Activated naive CD4-positive, alpha-beta T cell treated with anti-CD3 and anti-CD28 coated beads, Interleukin-2, amount 10 ng/mL, durations not matched to agents 7 days and 5 days (primary cell): ENCODE measurements around the gene FLT3LG.
"Not testable (repeated sequence)": the region's sequence is repeated elsewhere in the genome, so short reads cannot be mapped to it uniquely, and the experiment has no call there.

ENCODE experiments used
- CTCF ChIA-PET: fragments of 350-600 bp; sonication (Branson Sonifier 250); formaldehyde crosslinking; loops from one replicate; lab custom pipeline; 2021; ENCODE audit warnings: antibody characterized with exemption; lab: Charles Lee
- DNase-seq: peaks from one replicate; pipeline ENCODE4 v3.0.0-alpha.2; 2020
- H3K27ac Mint-ChIP-seq: one replicate; pipeline ENCODE4 v1.8.0; 2021; ENCODE audit warnings: mild to moderate bottlenecking, moderate library complexity, mixed read lengths
- H3K27me3 Mint-ChIP-seq: one replicate; pipeline ENCODE4 v1.8.0; 2021; ENCODE audit warnings: mild to moderate bottlenecking, mixed read lengths
- H3K36me3 Mint-ChIP-seq: one replicate; pipeline ENCODE4 v1.8.0; 2021; ENCODE audit warnings: mixed read lengths
- H3K4me1 Mint-ChIP-seq: one replicate; pipeline ENCODE4 v1.8.0; 2021; ENCODE audit warnings: mixed read lengths
- H3K4me3 Mint-ChIP-seq: one replicate; pipeline ENCODE4 v1.8.0; 2021; ENCODE audit warnings: mild to moderate bottlenecking, moderate library complexity, mixed read lengths
- H3K9me3 Mint-ChIP-seq: one replicate; pipeline ENCODE4 v1.8.0; 2021; ENCODE audit warnings: mixed read lengths

FLT3LG gene

DNA sequence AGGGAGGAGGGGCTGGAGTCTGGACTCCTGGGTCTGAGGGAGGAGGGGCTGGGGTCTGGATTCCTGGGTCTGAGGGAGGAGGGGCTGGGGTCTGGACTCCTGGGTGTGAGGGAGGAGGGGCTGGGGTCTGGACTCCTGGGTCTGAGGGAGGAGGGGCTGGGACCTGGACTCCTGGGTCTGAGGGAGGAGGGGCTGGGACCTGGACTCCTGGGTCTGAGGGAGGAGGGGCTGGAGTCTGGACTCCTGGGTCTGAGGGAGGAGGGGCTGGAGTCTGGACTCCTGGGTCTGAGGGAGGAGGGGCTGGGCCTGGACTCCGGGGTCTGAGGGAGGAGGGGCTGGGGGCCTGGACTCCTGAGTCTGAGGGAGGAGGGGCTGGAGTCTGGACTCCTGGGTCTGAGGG, 12.9 kb upstream of the FLT3LG start:
- H3K4me3 Mint-ChIP-seq, H3K9me3 Mint-ChIP-seq, H3K27ac Mint-ChIP-seq, CTCF ChIA-PET, DNase-seq, H3K27me3 Mint-ChIP-seq: not testable (repeated sequence)
- peaks cover 36% of the 10 kb centered on the region for H3K36me3 Mint-ChIP-seq
- peaks cover 16% of the 10 kb centered on the region for H3K4me1 Mint-ChIP-seq

DNA sequence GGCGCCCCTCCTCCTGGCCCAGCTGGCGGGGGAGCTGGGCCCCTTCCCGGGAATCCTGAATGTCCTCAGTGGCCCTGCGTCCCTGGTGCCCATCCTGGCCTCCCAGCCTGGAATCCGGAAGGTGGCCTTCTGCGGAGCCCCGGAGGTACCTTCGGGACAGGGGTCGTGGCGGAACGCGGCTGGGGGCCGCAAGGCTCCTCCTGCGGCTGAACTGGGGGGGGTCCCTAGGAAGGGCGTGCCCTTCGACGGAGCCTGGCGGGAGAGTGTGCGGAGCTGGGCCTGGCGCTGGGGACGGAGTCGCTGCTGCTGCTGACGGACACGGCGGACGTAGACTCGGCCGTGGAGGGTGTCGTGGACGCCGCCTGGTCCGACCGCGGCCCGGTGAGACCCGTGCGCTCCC, 12.4 kb upstream of the FLT3LG start:
- Mint-ChIP-seq H3K9me3 (no peaks in the 10 kb centered on the region), H3K4me3 (no peak overlapping the region), H3K4me1 (peaks cover 12% of the 10 kb centered on the region), H3K27me3 (no peaks in the 10 kb centered on the region), H3K27ac (no peak overlapping the region), H3K36me3 (peaks cover 33% of the 10 kb centered on the region)
- CTCF ChIA-PET: no interaction called here
- no peak for DNase-seq

DNA sequence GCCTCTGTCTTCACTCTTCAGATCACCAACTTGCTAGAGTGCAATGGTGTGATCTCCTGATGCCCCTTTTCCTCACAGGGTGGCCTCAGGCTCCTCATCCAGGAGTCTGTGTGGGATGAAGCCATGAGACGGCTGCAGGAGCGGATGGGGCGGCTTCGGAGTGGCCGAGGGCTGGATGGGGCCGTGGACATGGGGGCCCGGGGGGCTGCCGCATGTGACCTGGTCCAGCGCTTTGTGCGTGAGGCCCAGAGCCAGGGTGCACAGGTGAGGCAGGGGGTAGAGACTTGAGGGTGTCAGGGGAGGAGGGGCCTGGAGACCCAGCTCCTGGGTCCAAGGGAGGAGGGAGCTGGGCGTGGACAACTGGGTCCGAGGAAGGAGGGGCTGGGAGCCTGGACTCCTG, 11.5 kb upstream of the FLT3LG start:
- Mint-ChIP-seq H3K36me3 (peaks cover 29% of the 10 kb centered on the region), H3K27ac (peak overlapping the region; percentile 4), H3K9me3 (no peaks in the 10 kb centered on the region), H3K4me1 (peaks cover 7% of the 10 kb centered on the region), H3K27me3 (no peaks in the 10 kb centered on the region), H3K4me3 (no peak overlapping the region)
- no peak for DNase-seq
- CTCF ChIA-PET: no interaction called here

DNA sequence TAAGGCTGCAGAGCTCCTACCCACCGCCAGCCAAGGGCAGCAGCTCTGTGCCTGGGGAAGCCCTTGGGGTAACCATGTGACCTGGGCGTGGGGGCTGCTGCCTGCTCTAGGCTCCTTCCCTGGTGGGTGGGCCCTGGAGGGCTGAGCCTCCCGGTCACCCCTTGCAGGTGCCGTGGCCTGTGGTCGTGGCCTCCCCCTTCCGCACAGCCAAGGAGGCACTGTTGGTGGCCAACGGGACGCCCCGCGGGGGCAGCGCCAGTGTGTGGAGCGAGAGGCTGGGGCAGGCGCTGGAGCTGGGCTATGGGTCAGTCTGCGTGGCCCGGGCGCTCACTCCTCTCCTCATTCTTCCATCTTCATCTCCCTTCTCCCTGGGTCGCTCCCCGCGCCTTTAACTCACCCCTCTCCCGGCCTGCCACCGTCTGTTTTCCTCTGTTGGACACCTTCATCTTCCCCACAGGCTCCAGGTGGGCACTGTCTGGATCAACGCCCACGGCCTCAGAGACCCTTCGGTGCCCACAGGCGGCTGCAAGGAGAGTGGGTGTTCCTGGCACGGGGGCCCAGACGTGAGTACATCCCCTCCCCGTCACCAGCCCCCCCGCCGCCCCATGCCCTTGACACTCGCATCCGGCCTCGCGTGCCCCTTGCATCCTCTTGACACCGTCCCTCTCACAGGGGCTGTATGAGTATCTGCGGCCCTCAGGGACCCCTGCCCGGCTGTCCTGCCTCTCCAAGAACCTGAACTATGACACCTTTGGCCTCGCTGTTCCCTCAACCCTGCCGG, 9.9 kb upstream of the FLT3LG start:
- peak overlapping the region; percentile 28 for H3K27ac Mint-ChIP-seq
- no peaks in the 10 kb centered on the region for H3K27me3 Mint-ChIP-seq
- CTCF ChIA-PET: interaction anchor here (1.6 kb wide), 1 partner anchor 9 kb away, joined by 5 read pairs; no protein-coding TSS in a partner anchor
- peaks cover 28% of the 10 kb centered on the region for H3K36me3 Mint-ChIP-seq
- peaks cover 18% of the 10 kb centered on the region for H3K4me1 Mint-ChIP-seq
- H3K4me3 Mint-ChIP-seq: no peak overlapping the region
- DNase-seq: no peak
- no peaks in the 10 kb centered on the region for H3K9me3 Mint-ChIP-seq

DNA sequence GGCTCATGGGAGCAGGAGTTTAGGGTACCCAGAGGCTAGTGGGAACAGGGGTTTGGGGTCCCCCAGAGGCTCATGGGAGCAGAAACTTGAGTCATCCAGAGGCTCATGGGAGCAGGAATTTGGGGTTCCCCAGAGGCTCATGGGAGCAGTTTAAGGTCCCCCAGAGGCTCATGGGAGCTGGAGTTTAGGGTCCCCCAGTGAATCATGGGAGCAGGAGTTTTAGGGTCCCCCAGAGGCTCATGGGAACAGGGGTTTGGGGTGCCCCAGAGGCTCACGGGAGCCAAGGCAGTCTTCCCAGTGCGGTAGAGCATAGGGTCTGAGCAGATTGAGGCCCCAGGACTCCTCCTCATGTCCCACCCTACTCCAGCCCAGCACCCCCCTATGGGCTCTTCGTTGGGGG, 8.6 kb upstream of the FLT3LG start:
- H3K27me3 Mint-ChIP-seq: no peaks in the 10 kb centered on the region
- CTCF ChIA-PET: interaction anchor here (1.6 kb wide), 1 partner anchor 8 kb away, joined by 5 read pairs; no protein-coding TSS in a partner anchor
- no peak for DNase-seq
- peaks cover 28% of the 10 kb centered on the region for H3K4me1 Mint-ChIP-seq
- peaks cover 19% of the 10 kb centered on the region for H3K36me3 Mint-ChIP-seq
- H3K9me3 Mint-ChIP-seq: no peaks in the 10 kb centered on the region
- no peak overlapping the region for H3K4me3 Mint-ChIP-seq
- H3K27ac Mint-ChIP-seq: peak overlapping the region; percentile 19

DNA sequence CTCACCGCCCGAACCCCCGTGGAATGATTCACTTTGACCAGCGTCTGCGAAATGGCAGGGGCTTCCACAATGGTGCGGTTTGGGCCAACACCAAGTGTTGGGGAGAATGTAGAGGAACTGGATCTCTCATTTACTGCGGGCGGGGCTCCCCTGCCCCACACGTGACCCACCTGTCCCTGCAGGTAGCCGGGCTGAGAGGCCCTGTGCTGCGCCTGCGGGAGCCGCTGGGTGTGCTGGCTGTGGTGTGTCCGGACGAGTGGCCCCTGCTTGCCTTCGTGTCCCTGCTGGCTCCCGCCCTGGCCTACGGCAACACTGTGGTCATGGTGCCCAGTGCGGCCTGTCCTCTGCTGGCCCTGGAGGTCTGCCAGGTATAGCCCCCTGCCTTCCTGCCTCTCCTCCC, 5.8 kb upstream of the FLT3LG start:
- Mint-ChIP-seq H3K36me3 (peaks cover 14% of the 10 kb centered on the region), H3K4me3 (no peak overlapping the region), H3K9me3 (no peaks in the 10 kb centered on the region), H3K27me3 (no peaks in the 10 kb centered on the region), H3K27ac (peak overlapping the region; percentile 99), H3K4me1 (peaks cover 52% of the 10 kb centered on the region)
- CTCF ChIA-PET: no interaction called here
- DNase-seq: no peak

DNA sequence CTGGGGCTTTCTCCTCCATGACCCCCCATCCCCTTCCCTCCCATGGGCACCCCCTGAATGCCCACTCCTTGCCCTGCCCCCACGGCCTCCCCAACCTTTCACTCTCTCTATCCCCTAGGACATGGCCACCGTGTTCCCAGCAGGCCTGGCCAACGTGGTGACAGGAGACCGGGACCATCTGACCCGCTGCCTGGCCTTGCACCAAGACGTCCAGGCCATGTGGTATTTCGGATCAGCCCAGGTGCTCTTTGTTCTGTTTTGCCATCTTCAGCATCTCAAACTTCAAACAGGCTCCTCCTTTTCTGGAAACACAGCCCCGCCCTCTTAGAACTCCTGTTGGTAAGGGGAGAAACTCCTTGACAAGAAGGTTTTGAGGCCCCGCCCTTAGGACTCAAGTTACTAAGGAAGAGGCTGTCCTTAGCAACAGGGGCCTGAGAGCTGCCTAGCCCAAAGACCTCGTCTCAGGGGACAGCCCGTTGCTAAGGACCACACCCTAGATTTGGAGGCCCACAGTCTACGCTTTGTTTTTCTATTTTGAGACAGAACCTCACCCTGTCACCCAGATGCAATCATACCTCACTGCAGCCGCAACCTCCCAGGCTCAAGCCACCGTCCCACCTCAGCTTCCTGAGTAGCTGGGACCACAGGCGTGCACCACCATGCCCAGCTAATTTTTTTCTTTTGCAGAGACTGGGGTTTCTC, 5.1 kb upstream of the FLT3LG start:
- peak; percentile 97 for DNase-seq
- Mint-ChIP-seq H3K36me3 (peaks cover 14% of the 10 kb centered on the region), H3K27me3 (peaks cover under 1% of the 10 kb centered on the region), H3K4me1 (peaks cover 58% of the 10 kb centered on the region), H3K27ac (peak overlapping the region; percentile 99), H3K9me3 (no peaks in the 10 kb centered on the region), H3K4me3 (peak overlapping the region; percentile 71)
- CTCF ChIA-PET: interaction anchor here (0.9 to 2.7 kb wide), 6 partner anchors 10 to 212 kb away, joined by 3 to 33 read pairs (median 10); partner anchors contain the start of genes ALDH16A1 and PIH1D1

DNA sequence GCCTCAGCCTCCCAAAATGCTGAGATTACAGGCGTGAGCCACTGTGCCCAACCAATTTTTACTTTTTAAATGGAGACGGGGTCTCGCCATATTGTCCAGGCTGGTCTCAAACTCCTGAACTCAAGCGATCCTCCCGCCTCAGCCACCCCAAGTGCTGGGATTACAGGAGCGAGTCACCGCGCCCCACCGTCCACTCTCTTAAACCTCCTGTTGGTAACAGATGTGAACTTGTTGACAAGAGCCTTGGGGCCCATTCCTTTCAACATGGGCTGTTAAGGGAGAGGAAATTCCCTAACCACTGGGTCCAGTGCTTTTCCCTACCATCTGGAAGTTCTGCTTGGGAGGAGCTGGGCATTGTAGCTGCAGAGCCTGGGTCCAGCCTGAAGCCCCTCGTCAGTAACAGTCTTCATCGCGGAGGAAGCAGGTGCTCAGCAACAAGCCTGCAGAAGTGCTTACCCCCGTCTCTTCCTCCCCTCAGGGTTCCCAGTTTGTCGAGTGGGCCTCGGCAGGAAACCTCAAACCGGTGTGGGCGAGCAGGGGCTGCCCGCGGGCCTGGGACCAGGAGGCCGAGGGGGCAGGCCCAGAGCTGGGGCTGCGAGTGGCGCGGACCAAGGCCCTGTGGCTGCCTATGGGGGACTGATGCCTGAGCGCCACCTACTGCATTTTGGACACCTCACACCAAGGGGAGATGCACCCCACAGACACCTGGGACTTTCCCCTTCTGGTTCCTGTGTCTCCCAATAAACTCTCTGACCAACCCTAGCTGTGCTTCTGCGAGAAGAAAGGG, 4.0 kb upstream of the FLT3LG start:
- H3K36me3 Mint-ChIP-seq: peaks cover 9% of the 10 kb centered on the region
- H3K9me3 Mint-ChIP-seq: no peaks in the 10 kb centered on the region
- peak; percentile 90 for DNase-seq
- CTCF ChIA-PET: interaction anchor here (0.7 to 2.7 kb wide), 19 partner anchors 11 to 243 kb away, joined by 3 to 33 read pairs (median 5); partner anchors contain the start of genes ALDH16A1 and PIH1D1
- peak overlapping the region; percentile 41 for H3K4me3 Mint-ChIP-seq
- H3K27me3 Mint-ChIP-seq: peaks cover 6% of the 10 kb centered on the region
- H3K27ac Mint-ChIP-seq: peak overlapping the region; percentile 99
- peaks cover 60% of the 10 kb centered on the region for H3K4me1 Mint-ChIP-seq

DNA sequence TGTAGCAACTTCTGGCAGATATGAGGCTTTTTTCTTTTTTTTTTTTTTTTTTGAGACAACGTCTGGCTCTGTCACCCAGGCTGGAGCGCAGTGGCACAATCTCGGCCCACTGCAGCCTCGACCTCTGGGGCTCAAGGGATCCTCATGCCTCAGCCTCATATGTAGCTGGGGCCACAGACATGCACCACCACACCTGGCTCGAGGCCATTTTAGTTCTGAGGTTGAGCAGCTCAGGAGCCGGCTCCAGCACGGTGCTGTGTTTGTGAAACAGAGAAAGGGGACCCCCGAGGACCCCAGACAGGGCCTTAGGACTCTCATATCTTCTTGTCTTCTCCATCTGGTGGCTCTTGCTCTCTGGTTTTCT, 3.4 kb upstream of the FLT3LG start:
- Mint-ChIP-seq H3K27ac (peak overlapping the region; percentile 99), H3K4me1 (peaks cover 62% of the 10 kb centered on the region), H3K4me3 (peak overlapping the region; percentile 41), H3K36me3 (peaks cover 12% of the 10 kb centered on the region), H3K27me3 (peaks cover 6% of the 10 kb centered on the region), H3K9me3 (no peaks in the 10 kb centered on the region)
- CTCF ChIA-PET: interaction anchor here (0.7 to 2.7 kb wide), 17 partner anchors 12 to 243 kb away, joined by 3 to 33 read pairs (median 5); partner anchors contain the start of genes ALDH16A1 and PIH1D1
- DNase-seq: no peak

DNA sequence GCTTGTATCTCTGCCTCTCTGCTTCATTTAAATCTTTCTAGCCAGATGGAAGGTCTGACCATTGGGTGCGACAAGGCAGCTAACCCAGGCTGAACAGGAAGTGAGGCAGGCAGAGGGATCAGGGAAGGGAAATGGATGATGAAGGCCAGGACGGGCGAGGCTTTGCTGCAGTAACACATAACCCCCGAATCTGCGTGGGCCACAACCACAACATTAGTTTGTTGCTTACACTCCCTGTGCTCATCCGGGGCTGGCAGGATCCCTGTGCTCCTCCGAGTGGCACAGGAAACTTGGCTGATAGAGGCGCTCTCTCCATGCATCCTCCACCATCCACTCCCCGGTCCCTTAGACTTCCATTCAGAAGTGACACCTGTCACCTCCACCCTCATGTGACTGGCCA, 1.1 kb upstream of the FLT3LG start:
- peak overlapping the region; percentile 89 for H3K4me3 Mint-ChIP-seq
- CTCF ChIA-PET: interaction anchor here (0.6 to 2.1 kb wide), 18 partner anchors 8 to 209 kb away, joined by 3 to 15 read pairs (median 4); partner anchors contain the start of genes ALDH16A1, PIH1D1 and RPL13A
- H3K27me3 Mint-ChIP-seq: peaks cover 6% of the 10 kb centered on the region
- peaks cover 23% of the 10 kb centered on the region for H3K36me3 Mint-ChIP-seq
- H3K9me3 Mint-ChIP-seq: no peaks in the 10 kb centered on the region
- no peak for DNase-seq
- H3K27ac Mint-ChIP-seq: peak overlapping the region; percentile 90
- peaks cover 68% of the 10 kb centered on the region for H3K4me1 Mint-ChIP-seq

DNA sequence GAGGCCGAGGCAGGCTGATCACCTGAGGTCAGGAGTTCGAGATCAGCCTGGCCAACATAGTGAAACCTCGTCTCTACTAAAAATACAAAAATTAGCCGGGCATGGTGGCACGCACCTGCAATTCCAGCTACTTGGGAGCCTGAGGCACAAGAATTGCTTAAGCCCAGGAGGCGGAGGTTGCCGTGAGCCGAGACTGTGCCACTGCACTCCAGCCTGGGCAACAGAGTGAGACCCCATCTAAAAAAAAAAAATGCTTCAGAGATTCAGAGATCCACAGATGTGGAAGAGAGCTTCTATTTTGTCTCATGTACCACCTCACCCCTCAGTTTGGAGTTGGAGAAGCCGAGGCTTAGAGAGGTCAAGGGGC, 531 bp upstream of the FLT3LG start:
- Mint-ChIP-seq H3K4me3 (peak overlapping the region; percentile 89), H3K4me1 (peaks cover 63% of the 10 kb centered on the region), H3K27ac (peak overlapping the region; percentile 90), H3K36me3 (peaks cover 23% of the 10 kb centered on the region)
- H3K27me3 Mint-ChIP-seq, DNase-seq, H3K9me3 Mint-ChIP-seq: not testable (repeated sequence)
- CTCF ChIA-PET: interaction anchor here (0.7 to 2.1 kb wide), 19 partner anchors 9 to 210 kb away, joined by 3 to 15 read pairs (median 4); partner anchors contain the start of genes ALDH16A1, PIH1D1 and RPL13A

DNA sequence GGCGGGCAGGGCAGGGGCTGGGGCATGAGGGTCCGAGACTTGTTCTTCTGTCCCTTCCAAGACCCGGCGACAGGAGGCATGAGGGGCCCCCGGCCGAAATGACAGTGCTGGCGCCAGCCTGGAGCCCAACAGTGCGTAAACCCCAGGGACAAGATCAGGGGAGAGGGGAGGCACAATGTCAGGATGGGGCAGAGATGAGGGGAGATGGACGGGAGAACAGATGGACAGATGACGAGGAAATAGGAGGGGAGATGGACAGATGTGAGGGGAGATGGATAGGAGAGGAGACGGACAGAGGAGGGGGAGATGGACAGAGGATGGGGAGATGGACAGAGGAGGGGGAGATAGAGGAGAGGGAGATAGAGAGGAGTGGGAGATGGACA, 518 bp downstream of the FLT3LG start:
- CTCF ChIA-PET: interaction anchor here (2.1 kb wide), 2 partner anchors 14 to 68 kb away, joined by 4 to 9 read pairs; partner anchors contain the start of gene RPL13A
- Mint-ChIP-seq H3K36me3 (peaks cover 23% of the 10 kb centered on the region), H3K4me1 (peaks cover 58% of the 10 kb centered on the region), H3K9me3 (no peaks in the 10 kb centered on the region), H3K4me3 (peak overlapping the region; percentile 89), H3K27ac (peak overlapping the region; percentile 90), H3K27me3 (peaks cover 6% of the 10 kb centered on the region)
- DNase-seq: no peak

DNA sequence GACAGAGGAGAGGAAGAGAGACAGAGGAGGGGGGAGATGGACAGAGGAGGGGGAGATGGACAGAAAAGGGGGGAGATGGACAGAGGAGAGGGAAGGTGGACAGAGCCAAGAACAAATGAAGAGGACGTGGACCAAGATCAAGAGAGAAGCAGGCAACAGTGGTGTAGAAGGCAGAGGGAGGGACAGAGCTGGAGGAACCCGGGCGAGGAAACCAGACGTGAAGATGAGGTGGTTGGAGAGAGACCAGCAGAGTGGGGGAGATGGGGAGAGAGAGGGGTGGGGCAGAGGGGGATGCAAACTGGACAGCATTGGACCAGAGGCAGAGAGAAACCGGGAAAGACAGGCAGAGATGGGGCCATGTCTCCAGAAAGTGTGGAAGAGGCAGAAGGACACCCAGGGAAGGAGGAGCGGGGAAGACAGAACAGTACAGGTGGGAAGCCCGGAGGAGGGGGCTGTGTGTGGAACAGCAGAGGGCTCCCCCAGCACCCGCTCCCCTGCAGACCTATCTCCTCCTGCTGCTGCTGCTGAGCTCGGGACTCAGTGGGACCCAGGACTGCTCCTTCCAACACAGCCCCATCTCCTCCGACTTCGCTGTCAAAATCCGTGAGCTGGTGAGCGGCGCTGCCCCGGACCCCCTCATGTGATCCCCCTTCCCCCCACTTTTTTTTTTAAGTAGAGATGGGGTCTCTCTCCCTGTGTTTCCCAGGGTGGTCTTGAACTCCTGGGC, 1.3 kb downstream of the FLT3LG start:
- H3K27ac Mint-ChIP-seq: peak overlapping the region; percentile 90
- H3K27me3 Mint-ChIP-seq: peaks cover 6% of the 10 kb centered on the region
- peaks cover 32% of the 10 kb centered on the region for H3K36me3 Mint-ChIP-seq
- DNase-seq: peak; percentile 46
- H3K9me3 Mint-ChIP-seq: no peaks in the 10 kb centered on the region
- H3K4me1 Mint-ChIP-seq: peaks cover 56% of the 10 kb centered on the region
- CTCF ChIA-PET: interaction anchor here (0.6 to 1.4 kb wide), 9 partner anchors 10 to 189 kb away, joined by 3 to 13 read pairs (median 5); partner anchors contain the start of genes ALDH16A1, PIH1D1 and RPL13A
- peak overlapping the region; percentile 89 for H3K4me3 Mint-ChIP-seq
